ENCODE data around the gene CDC73.

DNA sequence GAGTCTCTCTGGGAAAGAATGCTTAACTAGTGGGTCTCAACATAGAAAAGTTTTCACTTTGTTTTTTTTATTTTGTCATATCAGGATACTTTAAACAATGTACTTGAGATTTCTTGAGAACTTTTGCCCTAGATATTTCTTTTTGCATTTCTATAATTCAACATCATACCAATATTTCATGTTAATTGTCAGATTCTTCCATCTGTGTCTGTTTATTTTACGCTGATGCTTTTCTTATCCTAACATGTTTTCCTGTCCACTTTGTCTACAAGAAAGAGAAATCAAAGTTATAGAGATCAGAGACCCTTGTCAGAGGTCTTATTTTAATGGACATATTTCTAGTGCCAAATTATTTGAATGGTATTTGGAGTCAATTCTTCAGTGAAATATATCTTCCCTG is 160.1 kb downstream of the CDC73 start:
- TF ChIP-seq CSDC2 (CRISPR knock-in tag; IDR thresholded peaks at IDR 0.05) (no peak), ZNF565 (CRISPR knock-in tag; conservative IDR thresholded peaks at IDR 0.05; ENCODE audit: low read depth) (no peak), OSR1 (CRISPR knock-in tag; IDR thresholded peaks at IDR 0.05) (no peak), ZFP3 (CRISPR knock-in tag; IDR thresholded peaks at IDR 0.05) (no peak), BACH2 (CRISPR knock-in tag; IDR thresholded peaks at IDR 0.05; ENCODE audit: borderline replicate concordance) (no peak), GLIS3 (CRISPR knock-in tag; IDR thresholded peaks at IDR 0.05) (no peak), RARB (CRISPR knock-in tag; IDR thresholded peaks at IDR 0.05) (no peak)
- TF ChIP-seq, protein P1, sequence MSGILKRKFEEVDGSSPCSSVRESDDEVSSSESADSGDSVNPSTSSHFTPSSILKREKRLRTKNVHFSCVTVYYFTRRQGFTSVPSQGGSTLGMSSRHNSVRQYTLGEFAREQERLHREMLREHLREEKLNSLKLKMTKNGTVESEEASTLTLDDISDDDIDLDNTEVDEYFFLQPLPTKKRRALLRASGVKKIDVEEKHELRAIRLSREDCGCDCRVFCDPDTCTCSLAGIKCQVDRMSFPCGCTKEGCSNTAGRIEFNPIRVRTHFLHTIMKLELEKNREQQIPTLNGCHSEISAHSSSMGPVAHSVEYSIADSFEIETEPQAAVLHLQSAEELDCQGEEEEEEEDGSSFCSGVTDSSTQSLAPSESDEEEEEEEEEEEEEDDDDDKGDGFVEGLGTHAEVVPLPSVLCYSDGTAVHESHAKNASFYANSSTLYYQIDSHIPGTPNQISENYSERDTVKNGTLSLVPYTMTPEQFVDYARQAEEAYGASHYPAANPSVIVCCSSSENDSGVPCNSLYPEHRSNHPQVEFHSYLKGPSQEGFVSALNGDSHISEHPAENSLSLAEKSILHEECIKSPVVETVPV (CRISPR knock-in tag; IDR thresholded peaks at IDR 0.05) = no peak
- TF ChIP-seq, protein P2, sequence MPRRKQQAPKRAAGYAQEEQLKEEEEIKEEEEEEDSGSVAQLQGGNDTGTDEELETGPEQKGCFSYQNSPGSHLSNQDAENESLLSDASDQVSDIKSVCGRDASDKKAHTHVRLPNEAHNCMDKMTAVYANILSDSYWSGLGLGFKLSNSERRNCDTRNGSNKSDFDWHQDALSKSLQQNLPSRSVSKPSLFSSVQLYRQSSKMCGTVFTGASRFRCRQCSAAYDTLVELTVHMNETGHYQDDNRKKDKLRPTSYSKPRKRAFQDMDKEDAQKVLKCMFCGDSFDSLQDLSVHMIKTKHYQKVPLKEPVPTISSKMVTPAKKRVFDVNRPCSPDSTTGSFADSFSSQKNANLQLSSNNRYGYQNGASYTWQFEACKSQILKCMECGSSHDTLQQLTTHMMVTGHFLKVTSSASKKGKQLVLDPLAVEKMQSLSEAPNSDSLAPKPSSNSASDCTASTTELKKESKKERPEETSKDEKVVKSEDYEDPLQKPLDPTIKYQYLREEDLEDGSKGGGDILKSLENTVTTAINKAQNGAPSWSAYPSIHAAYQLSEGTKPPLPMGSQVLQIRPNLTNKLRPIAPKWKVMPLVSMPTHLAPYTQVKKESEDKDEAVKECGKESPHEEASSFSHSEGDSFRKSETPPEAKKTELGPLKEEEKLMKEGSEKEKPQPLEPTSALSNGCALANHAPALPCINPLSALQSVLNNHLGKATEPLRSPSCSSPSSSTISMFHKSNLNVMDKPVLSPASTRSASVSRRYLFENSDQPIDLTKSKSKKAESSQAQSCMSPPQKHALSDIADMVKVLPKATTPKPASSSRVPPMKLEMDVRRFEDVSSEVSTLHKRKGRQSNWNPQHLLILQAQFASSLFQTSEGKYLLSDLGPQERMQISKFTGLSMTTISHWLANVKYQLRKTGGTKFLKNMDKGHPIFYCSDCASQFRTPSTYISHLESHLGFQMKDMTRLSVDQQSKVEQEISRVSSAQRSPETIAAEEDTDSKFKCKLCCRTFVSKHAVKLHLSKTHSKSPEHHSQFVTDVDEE (CRISPR knock-in tag; IDR thresholded peaks at IDR 0.05) = no peak
- TF ChIP-seq, protein P3, sequence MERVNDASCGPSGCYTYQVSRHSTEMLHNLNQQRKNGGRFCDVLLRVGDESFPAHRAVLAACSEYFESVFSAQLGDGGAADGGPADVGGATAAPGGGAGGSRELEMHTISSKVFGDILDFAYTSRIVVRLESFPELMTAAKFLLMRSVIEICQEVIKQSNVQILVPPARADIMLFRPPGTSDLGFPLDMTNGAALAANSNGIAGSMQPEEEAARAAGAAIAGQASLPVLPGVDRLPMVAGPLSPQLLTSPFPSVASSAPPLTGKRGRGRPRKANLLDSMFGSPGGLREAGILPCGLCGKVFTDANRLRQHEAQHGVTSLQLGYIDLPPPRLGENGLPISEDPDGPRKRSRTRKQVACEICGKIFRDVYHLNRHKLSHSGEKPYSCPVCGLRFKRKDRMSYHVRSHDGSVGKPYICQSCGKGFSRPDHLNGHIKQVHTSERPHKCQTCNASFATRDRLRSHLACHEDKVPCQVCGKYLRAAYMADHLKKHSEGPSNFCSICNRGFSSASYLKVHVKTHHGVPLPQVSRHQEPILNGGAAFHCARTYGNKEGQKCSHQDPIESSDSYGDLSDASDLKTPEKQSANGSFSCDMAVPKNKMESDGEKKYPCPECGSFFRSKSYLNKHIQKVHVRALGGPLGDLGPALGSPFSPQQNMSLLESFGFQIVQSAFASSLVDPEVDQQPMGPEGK (CRISPR knock-in tag; IDR thresholded peaks at IDR 0.05; ENCODE audit: borderline replicate concordance) = no peak

Measured in SK-N-SH treated with all-trans-retinoic acid at 6 μM for 48 hours (cell line).